Measurements from ENCODE around the gene CTSA. TPM values are rescaled to one million over a fixed set of nuclear protein-coding genes. Genes with fewer than 3 reads are reported as not detected.

Gene CTSA
- total and polyA plus RNA-seq, 9 of the 15 experiments (the other 6 are each of a cell fraction or from before 2014, with no cell fraction given), result 8.8 to 61.7 (median 28.3) TPM

DNA sequence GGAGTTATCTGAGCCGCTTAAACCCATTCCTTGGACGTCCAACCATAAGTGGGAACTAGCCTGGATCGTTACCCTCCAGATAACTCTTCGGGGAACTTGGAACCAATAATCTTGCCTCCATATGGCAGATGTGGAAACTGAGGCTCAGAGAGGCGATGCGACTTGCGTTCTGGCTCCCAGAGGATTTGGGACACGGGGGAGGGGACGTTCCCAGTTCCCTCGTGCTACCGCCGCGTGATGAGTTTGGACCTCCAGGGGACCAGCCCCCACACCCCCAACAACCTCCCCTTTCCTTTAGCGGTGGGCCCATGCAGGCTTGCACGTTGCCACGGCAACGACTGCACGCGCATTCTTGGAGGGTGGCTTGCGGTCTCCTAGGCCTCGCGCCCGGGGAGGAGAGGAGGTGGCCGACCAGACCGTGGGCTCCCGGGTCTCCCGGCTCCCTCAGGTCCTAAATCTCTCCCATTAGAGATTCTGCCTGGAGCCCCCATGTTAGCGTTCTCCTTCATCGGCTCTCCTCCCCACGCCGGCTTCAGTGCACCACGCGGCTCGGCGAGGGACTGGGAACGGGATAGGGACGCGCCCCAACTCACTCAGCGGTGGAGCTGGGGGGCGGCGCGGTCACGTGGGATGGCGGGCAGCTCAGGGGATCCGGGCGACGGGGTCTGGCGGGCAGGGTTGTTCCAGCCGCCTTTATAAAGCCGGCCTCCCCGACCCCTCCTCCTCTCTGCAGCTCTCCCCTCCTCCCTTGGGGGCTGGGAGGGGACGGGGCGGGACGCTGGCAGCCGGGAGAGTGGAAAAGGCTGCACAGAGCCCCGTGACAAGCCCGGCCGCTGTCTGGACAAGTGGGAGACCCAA is 20.6 kb downstream of the CTSA start, which contains the start of gene PLTP (continued):
- TF ChIP-seq SIRT6 (IDR thresholded peaks at IDR 0.05; ENCODE audit: low read depth, low read length), result no peak
- no peak for TF ChIP-seq CHD4 (IDR thresholded peaks at IDR 0.05; ENCODE audit: insufficient read depth, insufficient replicate concordance, low read depth, low read length, poor library complexity, severe bottlenecking)
- TF ChIP-seq BHLHE40 (IDR thresholded peaks at IDR 0.05; ENCODE audit: low read length), result no peak
- TF ChIP-seq RBFOX2 (IDR thresholded peaks at IDR 0.05; ENCODE audit: low read depth, low read length), result peak; percentile 75
- no peak for TF ChIP-seq SMAD1 (IDR thresholded peaks at IDR 0.05; ENCODE audit: low read depth, low read length, partially characterized antibody)
- TF ChIP-seq ZBTB8A (IDR thresholded peaks at IDR 0.05; ENCODE audit: partially characterized antibody), result no peak
- TF ChIP-seq NFIX (CRISPR knock-in tag; IDR thresholded peaks at IDR 0.05; ENCODE audit: low read depth), result no peak
- no peak for TF ChIP-seq RBM15 (IDR thresholded peaks at IDR 0.05; ENCODE audit: insufficient read depth, low read length)
- no peak; the same call in 1 of the 2 replicates for TF ChIP-seq LCOR (CRISPR knock-in tag; IDR thresholded peaks at IDR 0.05)
- no peak for TF ChIP-seq ZNF76 (CRISPR knock-in tag; IDR thresholded peaks at IDR 0.05; ENCODE audit: borderline replicate concordance)
- TF ChIP-seq ZNF75A (CRISPR knock-in tag; IDR thresholded peaks at IDR 0.05), result no peak
- no peak for TF ChIP-seq ILF3 (IDR thresholded peaks at IDR 0.05; ENCODE audit: borderline replicate concordance)
- TF ChIP-seq GATAD2B (IDR thresholded peaks at IDR 0.05; ENCODE audit: borderline replicate concordance), result no peak
- TF ChIP-seq CBFB (CRISPR knock-in tag; IDR thresholded peaks at IDR 0.05), result no peak
- TF ChIP-seq, protein P1, sequence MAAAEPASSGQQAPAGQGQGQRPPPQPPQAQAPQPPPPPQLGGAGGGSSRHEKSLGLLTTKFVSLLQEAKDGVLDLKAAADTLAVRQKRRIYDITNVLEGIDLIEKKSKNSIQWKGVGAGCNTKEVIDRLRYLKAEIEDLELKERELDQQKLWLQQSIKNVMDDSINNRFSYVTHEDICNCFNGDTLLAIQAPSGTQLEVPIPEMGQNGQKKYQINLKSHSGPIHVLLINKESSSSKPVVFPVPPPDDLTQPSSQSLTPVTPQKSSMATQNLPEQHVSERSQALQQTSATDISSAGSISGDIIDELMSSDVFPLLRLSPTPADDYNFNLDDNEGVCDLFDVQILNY (CRISPR knock-in tag; IDR thresholded peaks at IDR 0.05), result no peak
- no peak for TF ChIP-seq ASH1L (IDR thresholded peaks at IDR 0.05; ENCODE audit: borderline replicate concordance, low read depth, partially characterized antibody)
- TF ChIP-seq ZBTB7A (IDR thresholded peaks at IDR 0.05; ENCODE audit: borderline replicate concordance, control insufficient read depth, low read depth, low read length), result peak; percentile 54; the same call in 1 of the 2 replicates
- TF ChIP-seq, protein P2, sequence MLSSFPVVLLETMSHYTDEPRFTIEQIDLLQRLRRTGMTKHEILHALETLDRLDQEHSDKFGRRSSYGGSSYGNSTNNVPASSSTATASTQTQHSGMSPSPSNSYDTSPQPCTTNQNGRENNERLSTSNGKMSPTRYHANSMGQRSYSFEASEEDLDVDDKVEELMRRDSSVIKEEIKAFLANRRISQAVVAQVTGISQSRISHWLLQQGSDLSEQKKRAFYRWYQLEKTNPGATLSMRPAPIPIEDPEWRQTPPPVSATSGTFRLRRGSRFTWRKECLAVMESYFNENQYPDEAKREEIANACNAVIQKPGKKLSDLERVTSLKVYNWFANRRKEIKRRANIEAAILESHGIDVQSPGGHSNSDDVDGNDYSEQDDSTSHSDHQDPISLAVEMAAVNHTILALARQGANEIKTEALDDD (IDR thresholded peaks at IDR 0.05), result no peak
- TF ChIP-seq, protein P3, sequence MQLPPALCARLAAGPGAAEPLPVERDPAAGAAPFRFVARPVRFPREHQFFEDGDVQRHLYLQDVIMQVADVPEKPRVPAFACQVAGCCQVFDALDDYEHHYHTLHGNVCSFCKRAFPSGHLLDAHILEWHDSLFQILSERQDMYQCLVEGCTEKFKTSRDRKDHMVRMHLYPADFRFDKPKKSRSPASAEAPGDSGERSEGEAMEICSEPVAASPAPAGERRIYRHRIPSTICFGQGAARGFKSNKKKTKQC (CRISPR knock-in tag; IDR thresholded peaks at IDR 0.05), result no peak
- TF ChIP-seq, protein P4, sequence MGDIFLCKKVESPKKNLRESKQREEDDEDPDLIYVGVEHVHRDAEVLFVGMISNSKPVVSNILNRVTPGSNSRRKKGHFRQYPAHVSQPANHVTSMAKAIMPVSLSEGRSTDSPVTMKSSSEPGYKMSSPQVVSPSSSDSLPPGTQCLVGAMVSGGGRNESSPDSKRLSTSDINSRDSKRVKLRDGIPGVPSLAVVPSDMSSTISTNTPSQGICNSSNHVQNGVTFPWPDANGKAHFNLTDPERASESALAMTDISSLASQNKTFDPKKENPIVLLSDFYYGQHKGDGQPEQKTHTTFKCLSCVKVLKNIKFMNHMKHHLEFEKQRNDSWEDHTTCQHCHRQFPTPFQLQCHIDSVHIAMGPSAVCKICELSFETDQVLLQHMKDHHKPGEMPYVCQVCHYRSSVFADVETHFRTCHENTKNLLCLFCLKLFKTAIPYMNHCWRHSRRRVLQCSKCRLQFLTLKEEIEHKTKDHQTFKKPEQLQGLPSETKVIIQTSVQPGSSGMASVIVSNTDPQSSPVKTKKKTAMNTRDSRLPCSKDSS (IDR thresholded peaks at IDR 0.05; ENCODE audit: low read depth, partially characterized antibody), result no peak
- TF ChIP-seq, protein P5, sequence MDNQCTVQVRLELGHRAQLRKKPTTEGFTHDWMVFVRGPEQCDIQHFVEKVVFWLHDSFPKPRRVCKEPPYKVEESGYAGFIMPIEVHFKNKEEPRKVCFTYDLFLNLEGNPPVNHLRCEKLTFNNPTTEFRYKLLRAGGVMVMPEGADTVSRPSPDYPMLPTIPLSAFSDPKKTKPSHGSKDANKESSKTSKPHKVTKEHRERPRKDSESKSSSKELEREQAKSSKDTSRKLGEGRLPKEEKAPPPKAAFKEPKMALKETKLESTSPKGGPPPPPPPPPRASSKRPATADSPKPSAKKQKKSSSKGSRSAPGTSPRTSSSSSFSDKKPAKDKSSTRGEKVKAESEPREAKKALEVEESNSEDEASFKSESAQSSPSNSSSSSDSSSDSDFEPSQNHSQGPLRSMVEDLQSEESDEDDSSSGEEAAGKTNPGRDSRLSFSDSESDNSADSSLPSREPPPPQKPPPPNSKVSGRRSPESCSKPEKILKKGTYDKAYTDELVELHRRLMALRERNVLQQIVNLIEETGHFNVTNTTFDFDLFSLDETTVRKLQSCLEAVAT (IDR thresholded peaks at IDR 0.05), result 0 out of 4 replicates have a peak, but pooled peaks of 1 of the 2 experiments have one; percentile 0

Data from K562 (cell line).